Vagina (tissue), 2 donors: ENCODE results near the gene LGALS7B. TPM values are rescaled to one million over a fixed set of nuclear protein-coding genes. Genes with fewer than 3 reads are reported as not detected.
"Not testable (repeated sequence)": the region's sequence is repeated elsewhere in the genome, so short reads cannot be mapped to it uniquely, and the experiment has no call there.

Source experiments
- DNase-seq, 2 donors: peaks; one replicate each; pipeline ENCODE4 v3.0.0-alpha.2; 2017; ENCODE audit errors: extremely low spot score in 2 of 2
- H3K27ac ChIP-seq: fragments of 200-600 bp; sonication (generic); one replicate; pipeline ENCODE4 v1.5.1; 2019
- H3K27me3 ChIP-seq: fragments of 200-600 bp; sonication (generic); one replicate; pipeline ENCODE4 v1.5.1; 2019
- H3K36me3 ChIP-seq, 2 donors: fragments of 200-600 bp; sonication (generic); one replicate each; pipeline ENCODE4 v1.5.1; 2017 to 2019
- H3K4me1 ChIP-seq: fragments of 200-600 bp; sonication (generic); one replicate; pipeline ENCODE4 v1.5.1; 2019
- H3K4me3 ChIP-seq, 2 donors: fragments of 200-600 bp; sonication (generic); 1 replicate in 1 of 2; 2 replicates in 1 of 2; pipeline ENCODE4 v1.5.1; 2016 to 2019
- H3K9me3 ChIP-seq: fragments of 200-600 bp; sonication (generic); one replicate; pipeline ENCODE4 v1.5.1; 2019
- CTCF ChIP-seq, 3 experiments: fragments of 450-650 bp in 2 of 3; fragments of 200-600 bp in 1 of 3; sonication (generic) in 1 of 3; IDR thresholded peaks; one replicate each; pipeline ENCODE4 v1.5.1; 2017 to 2019; ENCODE audit warnings: antibody characterized with exemption in 3 of 3, mild to moderate bottlenecking in 2 of 3, moderate library complexity in 2 of 3
- POLR2A ChIP-seq, 2 donors: fragments of 450-650 bp; IDR thresholded peaks; one replicate each; pipeline ENCODE4 v1.6.1; 2017; ENCODE audit warnings: antibody characterized with exemption in 2 of 2, mild to moderate bottlenecking in 2 of 2, moderate library complexity in 2 of 2
- POLR2AphosphoS5 ChIP-seq, 2 donors: sonication (generic); formaldehyde crosslinking; IDR thresholded peaks; one replicate each; pipeline ENCODE4 v1.9.0; 2017; ENCODE audit warnings: antibody characterized with exemption in 2 of 2, mild to moderate bottlenecking in 2 of 2, low read depth in 1 of 2; ENCODE audit not compliant: insufficient read depth in 1 of 2
- intact Hi-C: fragments of 100-400 bp; cut with DNase I; formaldehyde crosslinking; loops from one replicate; pipeline ENCODE4 v1.15.1; 2023
- total RNA-seq: library from RNA; depleted of rRNA; stranded (reverse); fragments of >200 nt; gene quantifications from one replicate; pipeline ENCODE4 v1.2.3, GENCODE V29; 2016

Gene LGALS7B
- total RNA-seq, 1 donor from 2014 or later = 760 TPM

DNA sequence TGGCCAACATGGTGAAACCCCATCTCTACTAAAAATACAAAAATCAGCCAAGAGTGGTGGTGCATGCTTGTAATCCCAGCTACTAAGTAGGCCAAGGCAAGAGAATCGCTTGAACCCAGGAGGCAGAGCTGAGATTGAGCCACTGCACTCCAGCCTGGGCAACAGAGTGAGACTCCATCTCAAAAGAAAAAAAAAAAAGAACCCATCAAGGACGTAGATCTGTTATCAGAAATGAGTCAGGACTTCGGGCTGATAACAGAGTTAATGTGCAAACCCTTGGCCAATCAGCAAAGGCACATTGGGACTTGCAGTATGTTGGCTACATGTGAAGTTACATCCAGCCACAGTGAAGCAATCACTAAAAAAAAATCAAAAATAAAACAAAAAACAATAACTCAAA lies 4.8 kb upstream of the LGALS7B start:
- H3K27ac ChIP-seq = no peak overlapping the region
- no peaks in the 10 kb centered on the region for H3K36me3 ChIP-seq
- TF ChIP-seq POLR2AphosphoS5 (IDR thresholded peaks at IDR 0.05; ENCODE audit: insufficient read depth in 1 of 2, low read depth in 1 of 2) = no peak
- no peak for TF ChIP-seq CTCF (IDR thresholded peaks at IDR 0.05)
- no peak for TF ChIP-seq POLR2A (IDR thresholded peaks at IDR 0.05)
- H3K9me3 ChIP-seq = no peaks in the 10 kb centered on the region
- H3K4me1 ChIP-seq = peaks cover 14% of the 10 kb centered on the region
- H3K4me3 ChIP-seq = no peak overlapping the region
- intact Hi-C loops = no loop called here
- no peak for DNase-seq
- no peaks in the 10 kb centered on the region for H3K27me3 ChIP-seq

GRCh38 chr19:38785187-38785699 lies 3.8 kb upstream of the LGALS7B start:
- no peak for TF ChIP-seq POLR2A (IDR thresholded peaks at IDR 0.05)
- TF ChIP-seq CTCF (IDR thresholded peaks at IDR 0.05) = no peak
- TF ChIP-seq POLR2AphosphoS5 (IDR thresholded peaks at IDR 0.05; ENCODE audit: insufficient read depth in 1 of 2, low read depth in 1 of 2) = no peak
- no peak for DNase-seq

GRCh38 chr19:38786061-38786460 lies 2.9 kb upstream of the LGALS7B start:
- DNase-seq, H3K27ac ChIP-seq, intact Hi-C loops, H3K4me3 ChIP-seq, H3K36me3 ChIP-seq, H3K27me3 ChIP-seq, H3K9me3 ChIP-seq: not testable (repeated sequence)
- peaks cover 14% of the 10 kb centered on the region for H3K4me1 ChIP-seq

More at GRCh38 chr19:38785187-38785699, 3.8 kb upstream of the LGALS7B start:
- Histone ChIP-seq H3K27ac (no peak overlapping the region), H3K4me3 (no peak overlapping the region), H3K4me1 (peaks cover 14% of the 10 kb centered on the region), H3K27me3 (no peaks in the 10 kb centered on the region), H3K36me3 (no peaks in the 10 kb centered on the region), H3K9me3 (no peaks in the 10 kb centered on the region)
- intact Hi-C loops = no loop called here

GRCh38 chr19:38786572-38787265 lies 2.3 kb upstream of the LGALS7B start:
- Histone ChIP-seq H3K27ac (no peak overlapping the region), H3K27me3 (no peaks in the 10 kb centered on the region), H3K4me1 (peaks cover 14% of the 10 kb centered on the region), H3K9me3 (no peaks in the 10 kb centered on the region), H3K36me3 (no peaks in the 10 kb centered on the region), H3K4me3 (no peak overlapping the region)
- TF ChIP-seq POLR2A (IDR thresholded peaks at IDR 0.05) (no peak), CTCF (IDR thresholded peaks at IDR 0.05) (no peak), POLR2AphosphoS5 (IDR thresholded peaks at IDR 0.05; ENCODE audit: insufficient read depth in 1 of 2, low read depth in 1 of 2) (no peak)
- DNase-seq = no peak
- intact Hi-C loops = no loop called here

GRCh38 chr19:38790507-38791403 lies 1.8 kb downstream of the LGALS7B start:
- H3K4me1 ChIP-seq = peaks cover 23% of the 10 kb centered on the region
- intact Hi-C loops, H3K9me3 ChIP-seq, H3K27ac ChIP-seq, H3K27me3 ChIP-seq, DNase-seq, H3K36me3 ChIP-seq: not testable (repeated sequence)
- peak overlapping the region in 1 of 2 donors; percentile 42 for H3K4me3 ChIP-seq

DNA sequence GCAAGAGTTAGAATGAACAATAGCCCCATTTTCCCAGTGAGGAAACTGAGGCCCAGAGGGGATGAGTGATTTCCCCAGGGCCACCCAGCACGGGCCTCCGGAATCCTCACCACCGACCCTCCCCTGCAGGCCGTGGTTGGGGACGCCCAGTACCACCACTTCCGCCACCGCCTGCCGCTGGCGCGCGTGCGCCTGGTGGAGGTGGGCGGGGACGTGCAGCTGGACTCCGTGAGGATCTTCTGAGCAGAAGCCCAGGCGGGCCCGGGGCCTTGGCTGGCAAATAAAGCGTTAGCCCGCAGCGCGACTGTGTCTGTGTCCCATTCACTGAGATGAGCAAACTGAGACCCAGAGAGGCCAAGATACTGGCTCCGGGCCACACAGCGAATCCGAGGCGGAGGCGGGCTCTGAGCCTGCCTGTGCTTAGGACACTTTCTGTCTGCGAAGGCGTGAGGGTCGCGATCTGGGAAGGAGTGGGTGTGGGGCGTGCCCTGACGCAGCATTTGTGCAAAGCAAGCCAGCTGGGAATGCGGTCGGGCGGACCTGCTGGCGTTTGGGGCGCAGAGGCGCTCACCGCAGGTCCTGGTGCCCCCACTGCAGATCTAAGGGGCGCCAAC lies 2.6 kb downstream of the LGALS7B start:
- H3K36me3 ChIP-seq, H3K27ac ChIP-seq, H3K9me3 ChIP-seq, H3K27me3 ChIP-seq, DNase-seq, intact Hi-C loops: not testable (repeated sequence)
- Histone ChIP-seq H3K4me1 (peaks cover 18% of the 10 kb centered on the region), H3K4me3 (peak overlapping the region in 1 of 2 donors; percentile 42)
